T47D (cell line): ENCODE data around the gene HECTD2.
"Not testable (repeated sequence)": the region's sequence is repeated elsewhere in the genome, so short reads cannot be mapped to it uniquely, and the experiment has no call there.

Source experiments
- DNase-seq, 2 experiments: peaks; one replicate each; pipeline versions ENCODE4 v3.0.0 to v3.0.0-alpha.2; 2011 to 2012; ENCODE audit warnings: low read depth in 1 of 2, low spot score in 1 of 2
- JUND ChIP-seq: IDR thresholded peaks from 2 replicates; pipeline ENCODE4 v1.6.1; 2012; ENCODE audit warnings: low read depth
- in situ Hi-C: cut with HindIII; loops from 2 replicates; pipeline ENCODE4 v1.10.0; 2016; ENCODE audit warnings: low sequenced_read_pairs, low pct_unique_long_range_greater_than_20kb

Gene HECTD2

DNA sequence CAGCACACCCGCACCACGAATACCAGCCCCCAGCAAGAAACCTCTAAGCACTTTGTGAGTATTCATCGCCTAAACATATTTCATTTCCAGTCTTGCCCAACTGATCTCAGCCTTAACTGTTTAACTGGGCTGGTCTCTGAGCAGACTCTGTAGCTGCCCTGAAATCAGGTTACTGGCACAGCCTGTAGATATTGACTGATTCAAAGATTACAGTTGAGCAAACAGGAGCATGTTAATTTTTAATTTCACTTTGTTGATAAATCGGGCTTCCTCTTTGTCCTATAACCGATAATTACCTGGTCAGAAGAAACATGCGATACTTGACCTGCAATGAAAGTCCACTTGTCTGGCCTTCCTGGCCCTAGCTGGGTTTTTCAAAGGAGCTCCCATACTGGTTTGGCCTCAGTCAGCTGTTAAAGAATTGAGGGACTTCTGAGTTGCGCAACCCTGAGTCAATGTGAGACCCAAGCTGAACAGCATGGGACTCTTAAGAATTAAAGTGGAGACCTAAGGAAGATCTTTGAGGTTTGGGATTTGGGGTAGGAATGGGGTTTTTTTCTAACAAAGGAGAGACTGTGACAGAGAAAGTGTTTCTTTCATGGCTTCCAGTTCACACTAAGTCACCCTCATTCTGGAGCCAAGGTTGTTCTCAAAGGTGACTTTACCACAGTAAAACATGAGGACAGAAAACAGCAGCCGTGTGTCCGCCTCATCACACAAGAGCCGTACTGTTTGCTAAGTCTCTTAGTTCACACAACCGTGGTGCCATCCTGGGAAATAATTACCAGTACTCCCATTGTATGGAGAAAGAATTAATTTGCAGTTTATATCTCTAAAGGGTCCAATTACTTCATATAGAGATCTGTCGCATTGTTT lies 146.8 kb downstream of the HECTD2 start:
- TF ChIP-seq JUND = no peak
- peak in 1 of 2 experiments; percentile 59 for DNase-seq
- in situ Hi-C loops = no loop called here

DNA sequence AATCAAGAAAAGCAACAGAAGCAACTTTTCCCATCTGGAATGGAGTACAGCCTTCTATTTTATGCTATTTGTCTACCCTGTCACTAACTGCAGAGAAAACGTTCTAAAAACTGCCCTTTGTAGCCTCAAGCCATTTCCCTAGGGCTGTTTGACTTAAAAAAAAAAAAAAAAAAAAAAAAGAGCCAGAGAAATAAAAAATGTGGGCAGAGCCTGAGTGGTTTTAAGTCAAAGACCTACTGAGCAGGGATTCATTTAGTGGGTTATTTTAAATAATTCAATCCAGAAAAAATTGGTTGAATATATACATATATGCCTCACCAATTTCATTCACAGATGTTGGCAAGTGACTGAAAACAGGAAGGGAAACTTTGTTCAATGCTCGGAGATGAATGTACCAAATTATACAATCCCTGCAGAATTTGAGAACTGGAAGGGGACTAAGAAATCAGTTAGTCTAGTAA lies 147.5 kb downstream of the HECTD2 start:
- in situ Hi-C loops = no loop called here
- TF ChIP-seq JUND = no peak
- no peak for DNase-seq

DNA sequence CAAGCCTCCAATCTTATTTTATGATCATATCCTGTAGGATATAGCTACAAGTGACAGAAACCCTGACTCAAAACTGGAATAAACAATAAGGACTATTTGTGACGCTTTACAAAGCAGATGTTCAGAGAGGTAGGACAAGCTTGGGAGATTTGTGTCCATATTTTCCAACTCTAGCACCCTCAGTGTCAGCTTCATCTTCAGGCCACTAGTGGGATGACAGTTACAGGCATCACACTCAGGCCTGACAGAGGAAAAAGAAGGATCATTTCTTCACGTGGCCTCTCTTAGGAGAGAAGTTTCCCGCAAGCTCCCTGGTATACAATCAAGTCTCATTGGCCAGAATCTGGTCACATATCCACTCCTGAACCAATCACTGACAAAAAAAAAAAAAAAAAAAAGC lies 148.3 kb downstream of the HECTD2 start:
- no peak for TF ChIP-seq JUND
- in situ Hi-C loops = no loop called here

DNA sequence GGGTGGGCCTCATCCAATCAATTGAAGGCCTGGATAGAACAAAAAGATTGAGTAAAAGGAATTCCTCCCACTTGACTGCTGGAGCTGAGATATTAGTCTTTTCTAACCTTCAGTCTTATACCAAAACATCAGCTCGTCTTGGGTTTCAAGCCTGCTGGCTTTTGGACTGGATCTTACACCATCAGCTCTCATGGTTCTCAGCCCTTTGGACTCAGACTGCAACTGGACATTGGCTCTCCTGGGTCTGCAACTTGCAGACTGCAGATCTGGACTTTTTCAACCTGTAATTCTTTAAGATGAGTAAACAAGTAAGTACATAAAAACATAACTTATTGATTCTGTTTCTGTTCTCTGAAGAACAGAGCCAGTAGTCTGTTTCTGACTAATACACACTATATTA lies 149.0 kb downstream of the HECTD2 start:
- in situ Hi-C loops = no loop called here
- no peak for DNase-seq
- no peak for TF ChIP-seq JUND

More for the DNA sequence above, 148.3 kb downstream of the HECTD2 start:
- no peak for DNase-seq

DNA sequence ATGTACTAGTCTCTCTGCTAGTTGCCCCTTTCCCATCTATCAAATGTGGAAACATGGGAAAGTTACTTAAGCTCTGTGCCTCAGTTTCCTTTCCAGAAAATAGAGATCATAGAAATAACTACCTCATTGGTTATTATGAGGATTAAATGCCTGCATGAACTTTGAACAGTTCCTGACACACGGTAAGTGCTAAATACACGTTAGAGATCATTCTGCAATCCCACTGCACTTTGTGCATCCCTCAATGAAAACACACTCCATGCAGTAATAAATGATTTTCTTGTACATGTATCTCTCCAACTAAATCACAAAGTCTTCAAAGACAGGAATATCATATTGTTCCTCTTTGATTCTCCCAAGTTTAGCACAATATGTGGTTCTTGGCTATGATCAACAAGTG lies 149.6 kb downstream of the HECTD2 start:
- DNase-seq = no peak
- TF ChIP-seq JUND = no peak
- in situ Hi-C loops = no loop called here

DNA sequence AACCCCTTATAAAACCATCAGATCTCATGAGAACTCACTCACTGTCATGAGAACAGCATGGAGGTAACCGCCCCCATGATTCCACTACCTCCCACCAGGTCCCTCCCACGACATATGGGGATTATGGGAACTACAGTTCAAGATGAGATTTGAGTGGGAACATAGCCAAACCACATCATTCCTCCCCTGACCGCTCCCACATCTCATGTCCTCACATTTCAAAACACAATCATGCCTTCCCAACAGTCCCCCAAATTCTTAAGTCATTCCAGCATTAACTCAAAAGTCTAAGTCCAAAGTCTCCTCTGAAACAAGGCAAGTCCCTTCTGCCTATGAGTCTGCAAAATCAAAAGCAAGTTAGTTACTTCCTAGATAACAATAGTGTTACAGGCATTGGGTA lies 150.7 kb downstream of the HECTD2 start:
- in situ Hi-C loops = not testable (repeated sequence)

DNA sequence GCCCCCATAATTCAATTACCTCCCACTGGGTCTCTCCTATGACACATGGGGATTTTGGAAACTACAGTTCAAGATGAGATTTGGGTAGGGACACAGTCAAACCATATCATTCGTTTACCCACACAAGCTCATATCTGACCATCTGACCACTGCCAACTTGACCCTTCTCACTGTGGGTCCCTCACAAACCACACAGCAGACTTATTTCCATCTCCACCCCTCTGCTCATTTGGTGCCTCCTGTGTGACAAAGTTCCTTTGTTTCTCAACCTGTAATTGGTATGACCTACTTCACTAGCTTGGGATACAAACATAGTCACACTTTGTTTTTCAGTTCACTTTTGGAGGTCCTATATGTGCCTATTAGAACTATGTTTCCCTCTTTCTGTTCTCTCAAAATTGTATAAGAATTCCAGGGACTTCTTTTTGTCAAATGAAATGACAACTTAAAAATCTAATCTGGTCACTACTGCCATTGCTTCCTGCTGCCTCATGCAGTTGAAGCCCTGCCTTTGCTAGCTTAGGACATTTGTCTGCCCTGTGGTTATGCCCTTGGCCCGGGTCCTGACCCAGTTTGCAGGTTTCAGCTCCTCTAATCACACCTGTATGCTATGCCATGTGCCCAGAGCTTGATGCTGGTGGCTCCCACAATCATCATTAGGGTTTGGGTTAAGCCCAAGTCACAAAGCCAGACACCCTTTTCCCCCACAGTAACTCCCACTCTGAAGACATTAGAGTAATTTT lies 152.9 kb downstream of the HECTD2 start:
- DNase-seq = no peak
- in situ Hi-C loops = no loop called here
- TF ChIP-seq JUND = no peak

More for the DNA sequence above, 150.7 kb downstream of the HECTD2 start:
- not testable (repeated sequence) for DNase-seq

DNA sequence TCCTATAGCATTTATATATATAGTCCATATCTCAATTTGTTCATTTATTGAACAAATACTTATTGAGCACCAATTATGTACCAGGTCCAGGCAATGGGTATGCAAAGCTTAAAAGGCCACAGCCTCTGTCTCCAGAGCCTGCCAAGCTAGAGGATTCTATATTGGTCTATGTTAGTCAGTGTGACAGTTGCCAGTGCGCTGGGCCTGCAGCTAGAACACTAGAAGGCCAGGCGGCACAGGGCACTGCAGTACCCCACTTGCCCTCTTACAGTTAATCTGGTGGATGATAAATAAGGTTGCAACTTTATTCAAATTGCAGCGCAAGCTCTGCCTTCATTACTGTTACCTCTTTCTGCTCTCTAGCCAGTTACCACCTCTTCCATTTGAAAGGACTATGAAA lies 153.9 kb downstream of the HECTD2 start:
- in situ Hi-C loops = no loop called here
- no peak for DNase-seq
- no peak for TF ChIP-seq JUND
